ENCODE results near the gene TMEM53. TPM values are rescaled to one million over a fixed set of nuclear protein-coding genes. Genes with fewer than 3 reads are reported as not detected.
"Not testable (repeated sequence)": the region's sequence is repeated elsewhere in the genome, so short reads cannot be mapped to it uniquely, and the experiment has no call there.

Gene TMEM53
- total RNA-seq, 2 experiments from 2014 or later: 0.64 to 1.2 TPM

- H3K27ac Mint-ChIP-seq: peak overlapping the region; percentile 17
- H3K4me1 Mint-ChIP-seq (ENCODE audit: low read depth): peaks cover 29% of the 10 kb centered on the region
- H3K36me3 ChIP-seq (ENCODE audit: insufficient read depth, low read length): no peaks in the 10 kb centered on the region
- ATAC-seq (ENCODE audit: poor library complexity): no peak
- H3K4me3 ChIP-seq (ENCODE audit: low read length): no peak overlapping the region
- H3K4me1 ChIP-seq (ENCODE audit: insufficient read depth, low read length): peaks cover 31% of the 10 kb centered on the region
- H3K4me3 Mint-ChIP-seq: peak overlapping the region; percentile 93
- DNase-seq: peak in 3 of 14 experiments; percentile 19 to 73 (median 68)
- no peaks in the 10 kb centered on the region for H3K9me3 ChIP-seq (ENCODE audit: control insufficient read depth in 1 of 2, insufficient read depth in 1 of 2, low read length in 2 of 2)
- POLR2A ChIA-PET: no interaction called here
- H3K9me3 Mint-ChIP-seq: no peaks in the 10 kb centered on the region
- no peak overlapping the region for H3K27ac ChIP-seq (ENCODE audit: low read depth in 1 of 2, low read length in 2 of 2)
- CTCF ChIA-PET: no interaction called here
- H3K27me3 Mint-ChIP-seq: no peaks in the 10 kb centered on the region
- intact Hi-C loops (cut with DNase I, micrococcal nuclease): loop anchor here in 1 of 2 experiments (5.0 to 10.0 kb wide), 5 partner anchors 102 to 1632 kb away; partner anchors contain the start of genes ERI3, LRRC41, RPS8 and SLC6A9
- H3K27me3 ChIP-seq (ENCODE audit: control insufficient read depth in 1 of 2, insufficient read depth in 2 of 2, low read length in 2 of 2): no peaks in the 10 kb centered on the region
- H3K36me3 Mint-ChIP-seq (ENCODE audit: low read depth): no peaks in the 10 kb centered on the region
- TF ChIP-seq CTCF (IDR thresholded peaks at IDR 0.05): no peak
These were observed 1.9 kb downstream of the TMEM53 start for GRCh38 chr1:44672254-44672955.

GRCh38 chr1:44670751-44671640, 3.3 kb downstream of the TMEM53 start:
- DNase-seq: no peak
- ATAC-seq (ENCODE audit: poor library complexity): no peak
- no peak for TF ChIP-seq CTCF (IDR thresholded peaks at IDR 0.05)
- no peak overlapping the region for H3K27ac Mint-ChIP-seq
- H3K27me3 Mint-ChIP-seq: no peaks in the 10 kb centered on the region
- Histone ChIP-seq H3K4me1 (ENCODE audit: insufficient read depth, low read length) (peaks cover 28% of the 10 kb centered on the region), H3K4me3 (ENCODE audit: low read length) (no peak overlapping the region), H3K9me3 (ENCODE audit: control insufficient read depth in 1 of 2, insufficient read depth in 1 of 2, low read length in 2 of 2) (no peaks in the 10 kb centered on the region), H3K27ac (ENCODE audit: low read depth in 1 of 2, low read length in 2 of 2) (no peak overlapping the region), H3K27me3 (ENCODE audit: control insufficient read depth in 1 of 2, insufficient read depth in 2 of 2, low read length in 2 of 2) (no peaks in the 10 kb centered on the region), H3K36me3 (ENCODE audit: insufficient read depth, low read length) (no peaks in the 10 kb centered on the region)
- POLR2A ChIA-PET: no interaction called here
- intact Hi-C loops (cut with DNase I, micrococcal nuclease): loop anchor here in 1 of 2 experiments (5.0 to 10.0 kb wide), 5 partner anchors 104 to 1634 kb away; partner anchors contain the start of genes ERI3, LRRC41, RPS8 and SLC6A9
- H3K4me1 Mint-ChIP-seq (ENCODE audit: low read depth): peaks cover 29% of the 10 kb centered on the region
- H3K9me3 Mint-ChIP-seq: no peaks in the 10 kb centered on the region
- H3K4me3 Mint-ChIP-seq: no peak overlapping the region
- CTCF ChIA-PET: no interaction called here
- no peaks in the 10 kb centered on the region for H3K36me3 Mint-ChIP-seq (ENCODE audit: low read depth)

DNA sequence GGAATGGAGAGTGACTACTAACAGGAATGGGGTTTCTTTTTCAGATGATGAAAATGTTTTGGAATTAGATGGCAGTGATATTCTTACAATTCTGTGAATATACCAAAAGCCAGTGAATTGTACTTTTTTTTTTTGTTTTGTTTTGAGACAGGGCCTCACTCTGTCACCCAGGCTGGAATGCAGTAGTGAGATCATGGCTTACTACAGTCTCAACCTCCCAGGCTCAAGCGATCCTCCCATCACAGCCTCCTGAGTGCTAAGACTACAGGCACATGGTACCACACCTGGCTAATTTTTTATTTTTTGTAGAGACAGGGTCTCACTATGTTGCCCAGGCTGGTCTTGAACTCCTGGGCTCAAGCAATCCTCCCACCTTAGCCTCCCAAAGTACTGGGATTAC, 7.6 kb downstream of the TMEM53 start:
- H3K27me3 ChIP-seq (ENCODE audit: control insufficient read depth in 1 of 2, insufficient read depth in 2 of 2, low read length in 2 of 2); H3K9me3 Mint-ChIP-seq; ATAC-seq (ENCODE audit: poor library complexity); DNase-seq; H3K27ac Mint-ChIP-seq; POLR2A ChIA-PET; H3K9me3 ChIP-seq (ENCODE audit: control insufficient read depth in 1 of 2, insufficient read depth in 1 of 2, low read length in 2 of 2); H3K27me3 Mint-ChIP-seq; H3K27ac ChIP-seq (ENCODE audit: low read depth in 1 of 2, low read length in 2 of 2); CTCF ChIA-PET; H3K4me3 Mint-ChIP-seq; H3K4me3 ChIP-seq (ENCODE audit: low read length); H3K36me3 Mint-ChIP-seq (ENCODE audit: low read depth); intact Hi-C loops (cut with DNase I, micrococcal nuclease); H3K36me3 ChIP-seq (ENCODE audit: insufficient read depth, low read length): not testable (repeated sequence)
- peaks cover 16% of the 10 kb centered on the region for H3K4me1 ChIP-seq (ENCODE audit: insufficient read depth, low read length)
- H3K4me1 Mint-ChIP-seq (ENCODE audit: low read depth): peaks cover 15% of the 10 kb centered on the region

Measured in CD4-positive, alpha-beta T cell (primary cell).